GM21367 (cell line): ENCODE data around the gene SKOR2.

Experiments used
- ATAC-seq: cut with Tn5 transposase; IDR thresholded peaks from one replicate; pipeline ENCODE4 v1.9.1; 2021; ENCODE audit not compliant: unreplicated experiment

SKOR2 gene

DNA sequence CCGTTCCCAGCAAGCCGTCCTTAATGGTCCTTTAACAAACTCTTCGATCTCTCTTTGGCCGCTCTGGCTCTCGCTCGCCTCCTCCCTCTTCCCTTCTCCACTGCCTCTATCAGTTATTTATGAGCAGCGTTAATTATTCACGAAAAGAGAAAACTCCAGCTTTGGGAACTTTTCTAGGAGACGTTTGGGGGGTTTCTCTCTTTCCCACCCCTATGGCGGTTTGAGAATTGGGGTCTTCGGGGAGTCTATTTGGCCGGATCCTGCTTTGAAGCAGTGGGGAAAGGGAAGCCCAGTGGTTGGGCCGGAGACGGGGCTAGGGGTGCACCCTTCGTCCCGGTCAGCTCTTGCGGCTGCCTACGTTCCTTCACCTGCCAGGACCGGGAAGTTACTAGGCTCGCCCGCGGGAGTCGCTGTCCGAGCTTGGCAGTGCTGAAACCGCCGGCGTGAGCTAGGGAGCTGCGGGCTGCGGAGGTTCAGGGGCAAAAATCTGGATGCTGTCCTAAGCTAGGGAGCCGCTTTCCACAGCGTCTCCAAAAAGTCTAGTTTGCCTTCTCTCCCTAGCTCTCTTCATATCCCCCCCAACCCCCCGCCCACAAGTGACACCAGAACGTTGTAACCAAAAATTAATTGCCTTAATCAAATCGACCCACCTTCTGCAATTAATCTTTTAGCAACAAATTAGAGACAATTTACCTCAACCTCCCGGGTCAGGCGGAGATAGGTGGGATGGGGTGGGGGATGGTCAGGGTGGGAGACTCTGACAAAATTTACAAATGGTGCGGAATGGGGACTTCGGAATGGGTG is 8.9 kb upstream of the SKOR2 start:
- no peak for ATAC-seq

DNA sequence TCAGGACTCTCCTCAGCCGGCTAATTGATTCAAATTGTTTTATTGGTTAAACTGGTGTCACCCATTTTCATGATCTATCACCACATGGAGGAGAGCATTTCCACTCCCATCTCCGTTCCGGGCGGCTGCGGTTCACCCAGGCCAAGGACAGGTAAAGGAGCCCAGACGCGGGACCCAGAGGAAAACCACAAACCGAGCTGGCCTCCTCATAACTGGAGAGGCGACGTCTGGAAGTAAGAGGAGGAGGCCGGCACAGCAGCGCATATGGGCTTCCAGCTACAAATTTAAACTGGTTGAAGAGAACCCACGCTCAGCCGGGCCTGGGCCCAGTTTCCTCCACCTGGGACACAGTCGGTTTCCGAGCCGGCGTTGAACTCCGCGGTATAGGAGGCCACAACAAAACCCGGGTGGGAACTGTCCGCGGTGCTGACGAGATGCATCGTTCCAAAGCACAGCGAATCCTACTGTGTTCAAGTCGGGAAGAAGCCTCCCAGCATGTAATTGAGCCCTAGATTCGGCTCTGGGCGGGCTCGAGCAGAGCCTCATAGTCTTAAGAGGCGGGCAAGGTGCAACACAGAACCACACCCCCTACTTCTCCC is 3.0 kb upstream of the SKOR2 start:
- no peak for ATAC-seq

DNA sequence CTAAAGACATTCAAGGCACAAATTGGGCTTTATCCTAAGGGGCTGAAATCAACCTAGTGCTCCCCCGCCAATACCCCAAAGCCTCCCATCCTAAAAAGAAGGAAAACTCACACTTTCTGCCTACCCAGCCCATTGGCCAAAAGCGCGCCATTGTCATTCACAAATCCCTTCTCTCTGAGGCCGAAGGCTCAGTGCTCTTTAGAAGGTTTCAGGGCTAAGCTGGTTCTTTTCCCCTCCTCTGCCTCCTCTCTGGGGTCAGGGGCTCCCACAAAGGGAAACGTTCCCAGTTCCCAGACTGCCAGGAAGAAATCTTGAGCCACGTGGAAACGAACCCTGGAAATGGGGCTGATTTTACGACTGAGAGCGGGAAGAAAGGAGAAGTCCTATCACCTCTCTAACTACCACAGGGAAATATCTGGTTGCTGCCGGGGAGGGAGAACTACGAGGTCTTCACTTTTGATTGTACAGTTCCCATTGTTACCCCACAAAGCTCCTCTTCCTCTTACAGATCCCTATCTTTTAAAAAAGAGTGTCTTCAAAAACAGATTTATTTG is 1.7 kb upstream of the SKOR2 start:
- no peak for ATAC-seq

DNA sequence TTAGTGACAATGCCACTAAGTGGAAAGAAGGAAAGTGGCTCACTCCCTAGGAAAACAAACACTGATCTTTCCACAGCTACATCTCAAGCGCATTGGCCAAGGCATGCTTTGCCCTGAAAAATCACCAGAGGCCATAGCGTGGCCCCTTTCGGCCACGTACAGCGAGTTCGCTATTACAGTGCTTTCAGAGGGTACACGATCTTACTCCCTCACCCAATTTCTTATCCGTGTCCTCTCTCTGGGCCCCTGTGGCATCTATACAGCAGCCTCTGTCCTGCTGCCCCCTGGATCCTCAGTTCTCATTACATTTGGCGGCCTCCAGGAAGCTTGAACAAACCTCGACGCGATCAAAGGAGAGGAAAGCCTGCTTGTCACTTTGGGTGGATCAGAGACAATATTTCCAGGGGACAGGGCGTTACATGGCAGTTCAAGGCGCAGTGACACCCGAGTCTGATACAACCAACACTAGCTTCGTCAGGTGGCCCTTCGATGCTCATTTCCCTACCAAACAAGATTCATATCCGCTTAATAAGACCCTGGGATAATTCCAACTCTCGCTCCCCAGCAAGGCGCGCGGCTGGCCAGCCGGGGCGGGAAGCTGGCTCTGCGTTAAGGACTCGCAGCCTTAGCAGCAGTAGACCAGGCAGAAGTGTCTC is 941 bp downstream of the SKOR2 start:
- ATAC-seq = no peak

DNA sequence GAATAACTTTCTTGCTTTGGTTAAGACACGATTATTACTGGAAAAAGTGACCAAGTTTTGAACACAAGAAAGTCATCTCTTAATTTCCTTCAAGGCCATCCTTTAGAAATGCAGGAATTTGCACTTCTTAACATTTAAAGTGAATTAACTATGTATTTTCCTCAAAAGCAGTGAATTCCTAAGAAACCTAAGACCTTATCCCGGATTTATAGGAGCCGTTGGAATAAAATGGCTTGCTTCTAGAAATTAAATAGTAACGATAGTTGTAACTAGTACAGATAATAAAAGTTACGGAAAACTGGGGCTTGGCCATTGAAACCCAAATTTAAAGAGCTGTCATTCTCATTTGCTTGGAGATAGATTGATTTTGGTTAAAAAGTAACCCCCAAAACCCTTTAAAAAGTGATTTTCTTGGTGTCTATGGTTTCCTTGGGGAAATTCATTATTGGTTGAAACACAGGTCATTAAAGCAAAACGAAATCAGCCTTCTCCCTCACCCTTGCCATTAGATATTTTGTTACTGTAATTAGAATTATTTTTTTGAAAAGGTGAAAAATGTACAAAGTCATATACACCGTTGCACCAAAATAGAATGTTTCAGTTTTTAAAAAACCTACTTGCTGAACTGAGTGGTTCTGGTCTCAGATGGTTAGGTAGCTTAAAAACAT is 2.0 kb downstream of the SKOR2 start:
- no peak for ATAC-seq

DNA sequence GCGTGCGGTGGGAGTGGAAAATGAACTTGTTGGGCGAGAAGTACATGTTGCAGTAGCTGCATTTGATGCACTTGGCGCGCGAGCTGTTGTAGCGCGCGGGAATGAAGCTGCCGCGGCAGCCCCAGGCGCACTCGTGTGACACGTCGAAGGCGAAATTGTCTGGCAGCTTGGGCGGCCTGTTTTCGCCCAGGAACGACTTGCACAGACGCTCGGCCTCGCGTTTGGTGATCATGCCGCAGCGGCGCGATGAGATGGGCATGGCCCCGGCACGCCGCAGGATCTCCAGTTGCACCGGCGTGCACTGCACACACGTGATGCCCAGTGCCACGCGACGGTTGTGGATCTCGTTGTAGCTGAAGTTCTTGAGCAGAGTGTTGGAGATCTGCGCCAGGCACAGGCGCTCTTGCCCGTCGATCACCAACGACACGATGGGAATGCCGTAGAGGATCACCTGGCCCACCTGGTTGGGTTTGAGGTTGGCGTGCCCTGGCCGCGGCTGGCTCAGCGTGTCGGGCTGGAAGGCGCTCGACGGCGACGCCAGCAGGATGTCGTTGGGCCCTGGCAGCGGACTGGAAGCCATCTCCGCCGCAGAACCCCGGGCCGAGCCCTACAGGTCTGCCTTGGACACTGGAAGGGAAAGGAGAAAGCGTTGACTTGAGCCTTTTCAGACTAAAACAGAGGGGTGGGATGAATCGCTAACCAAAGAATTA is 2.7 kb downstream of the SKOR2 start:
- no peak for ATAC-seq

DNA sequence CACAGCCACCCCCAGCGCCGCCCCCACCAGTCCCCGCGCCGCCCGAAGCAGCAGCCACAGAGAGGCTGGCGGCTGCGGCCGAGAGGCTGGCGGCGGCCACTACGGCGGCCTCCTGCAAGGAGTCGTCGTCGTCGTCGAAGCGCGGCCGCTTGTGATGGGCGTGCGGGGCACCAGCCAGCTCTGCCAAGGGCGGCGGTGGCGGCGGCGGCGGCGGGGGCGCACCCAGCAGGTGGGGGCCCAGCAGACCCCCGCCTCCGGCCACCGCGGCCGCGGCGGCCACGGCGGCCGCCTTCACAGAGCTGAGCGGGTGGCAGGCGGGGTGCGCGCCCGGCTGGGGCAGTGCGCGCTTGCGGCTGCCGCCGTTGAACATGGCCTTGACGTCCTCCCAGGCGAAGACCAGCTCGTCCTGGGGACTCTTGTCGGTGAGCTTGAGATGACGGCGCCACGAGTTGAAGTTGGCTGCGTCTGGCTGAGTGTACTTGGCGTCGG is 3.3 kb downstream of the SKOR2 start:
- ATAC-seq = no peak

DNA sequence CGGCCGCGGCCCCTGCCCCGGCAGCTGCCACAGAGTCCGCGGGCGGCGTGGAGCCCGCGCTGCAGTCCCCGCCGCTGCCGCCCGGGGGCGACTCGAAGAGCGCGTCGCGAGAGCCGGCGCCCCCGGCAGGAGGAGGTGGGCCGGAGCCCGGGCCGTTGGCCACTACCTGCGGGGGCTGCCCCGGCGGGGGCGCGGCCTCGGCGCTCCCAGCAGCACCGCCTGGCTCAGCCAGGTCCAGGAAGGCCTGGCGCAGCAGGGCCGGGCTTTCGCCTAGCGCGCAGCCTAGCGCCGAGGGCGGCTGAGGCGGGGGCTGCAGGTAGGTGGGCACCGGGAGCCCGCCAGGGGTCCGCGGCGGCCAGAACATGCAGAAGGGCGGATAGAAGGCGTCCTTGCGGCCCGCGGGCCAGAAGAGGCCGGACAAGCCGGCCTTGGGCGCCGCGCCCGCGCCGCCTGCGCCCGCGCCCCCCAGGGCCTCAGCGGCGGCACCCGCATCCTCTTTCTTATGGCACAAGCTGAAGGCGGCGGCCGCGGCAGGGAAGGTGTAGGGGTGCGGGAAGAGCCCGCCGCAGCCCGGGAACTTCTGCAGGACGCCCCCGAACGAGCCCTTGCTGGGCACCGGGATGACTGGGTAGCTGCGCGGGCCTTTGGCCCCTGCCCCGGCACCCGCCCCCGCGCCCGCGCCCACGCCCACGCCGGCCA is 3.9 kb downstream of the SKOR2 start:
- ATAC-seq = no peak

DNA sequence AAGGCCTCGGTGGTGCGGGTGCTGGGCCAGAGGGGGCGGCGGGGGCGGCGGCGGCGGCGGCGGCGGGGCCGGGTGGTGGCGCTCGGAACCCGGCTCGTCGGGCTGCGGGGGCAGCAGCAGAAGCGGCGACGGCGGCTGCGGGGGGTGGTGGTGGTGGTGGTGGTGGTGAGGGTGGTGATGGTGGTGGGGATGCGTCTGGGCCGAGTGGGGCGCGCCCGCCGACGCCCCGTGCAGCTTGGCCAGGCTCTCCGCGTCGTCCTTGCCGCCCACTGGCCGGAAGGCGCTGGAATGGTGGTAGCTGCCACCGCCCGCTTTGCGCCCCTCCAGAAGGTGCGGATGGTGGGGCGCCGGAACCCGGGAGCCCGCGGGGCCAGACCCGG is 4.4 kb downstream of the SKOR2 start:
- ATAC-seq = no peak

DNA sequence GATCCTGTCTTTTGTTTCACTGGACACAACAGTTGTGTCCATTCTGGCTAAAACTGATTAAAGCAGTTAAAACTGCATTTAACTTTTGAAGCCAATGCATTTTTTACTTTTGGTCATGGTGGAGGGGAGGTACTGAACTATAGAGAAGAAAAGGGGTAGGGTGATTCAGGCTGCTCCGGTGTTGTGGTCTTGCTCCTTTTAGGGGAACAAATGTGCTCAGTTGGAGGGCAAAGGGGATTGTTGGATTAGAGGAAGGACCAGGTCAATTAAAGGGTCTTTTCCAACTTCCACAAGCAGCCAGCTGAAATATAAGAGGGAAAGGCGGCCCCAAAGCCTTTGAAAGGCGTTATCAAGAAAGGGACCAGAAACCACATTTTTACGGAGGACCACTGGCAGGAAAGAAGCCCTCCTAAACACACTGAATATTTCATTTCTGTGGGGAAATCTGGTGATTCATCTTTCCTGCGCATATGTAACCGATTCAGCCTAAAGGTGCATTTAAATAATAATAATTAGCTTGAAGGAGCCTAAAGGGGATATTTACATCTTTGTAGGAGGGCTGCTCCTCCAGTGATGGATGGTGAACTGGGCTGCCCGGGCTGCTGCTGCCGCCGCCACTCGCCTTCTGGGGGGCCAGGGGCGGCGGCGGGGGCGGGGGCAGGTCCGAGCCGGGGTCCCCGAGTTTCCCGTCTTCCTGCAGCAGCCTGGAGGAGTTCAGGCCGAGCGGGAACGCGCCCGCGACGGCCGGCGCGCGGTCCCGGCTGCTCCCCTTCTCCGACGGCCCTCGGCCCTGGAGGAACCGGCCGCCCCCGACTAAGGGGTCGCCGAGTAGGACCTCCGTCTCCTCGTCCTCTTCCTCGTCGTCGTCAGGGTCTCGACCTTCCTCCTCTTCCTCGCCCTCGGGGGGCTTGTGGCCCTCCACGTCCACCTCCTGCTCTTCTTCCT is 5.2 kb downstream of the SKOR2 start:
- no peak for ATAC-seq

DNA sequence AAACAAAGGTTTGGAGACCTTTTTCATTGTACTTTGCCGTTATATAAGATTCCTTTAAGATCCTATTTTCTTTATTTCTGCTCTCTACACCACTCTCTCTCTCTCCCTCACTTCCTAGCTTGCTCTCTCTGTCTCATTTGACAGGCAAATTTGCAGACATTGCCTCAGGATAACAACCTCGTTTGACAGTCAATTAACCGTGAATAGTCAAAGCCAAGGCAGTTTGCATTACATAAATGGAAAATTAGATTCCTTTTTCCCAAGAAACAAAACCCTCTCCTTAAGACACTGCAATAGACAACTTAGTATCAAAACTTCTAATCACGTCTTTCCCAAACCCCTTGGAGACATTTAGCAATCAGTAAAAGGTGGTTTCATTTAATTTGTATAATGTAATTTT is 7.4 kb downstream of the SKOR2 start:
- ATAC-seq = no peak

DNA sequence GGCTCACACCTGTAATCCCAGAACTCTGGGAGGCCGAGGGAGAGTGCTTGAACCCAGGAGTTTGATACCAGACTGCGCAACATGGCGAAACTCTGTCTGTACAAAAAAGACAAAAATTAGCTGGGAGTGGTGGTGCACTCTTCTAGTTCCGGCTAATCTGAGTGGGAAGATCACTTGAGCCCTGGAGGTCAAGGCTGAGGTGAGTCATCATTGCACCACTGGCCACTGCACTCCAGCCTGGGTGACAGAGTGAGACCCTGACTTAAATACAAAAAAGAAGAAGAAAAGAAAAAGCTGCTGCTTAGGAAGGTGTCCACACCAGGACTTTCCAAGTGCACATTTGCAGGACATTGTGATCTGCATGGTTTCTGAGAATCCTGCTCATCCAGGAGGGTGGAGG is 16.4 kb downstream of the SKOR2 start:
- ATAC-seq = no peak

DNA sequence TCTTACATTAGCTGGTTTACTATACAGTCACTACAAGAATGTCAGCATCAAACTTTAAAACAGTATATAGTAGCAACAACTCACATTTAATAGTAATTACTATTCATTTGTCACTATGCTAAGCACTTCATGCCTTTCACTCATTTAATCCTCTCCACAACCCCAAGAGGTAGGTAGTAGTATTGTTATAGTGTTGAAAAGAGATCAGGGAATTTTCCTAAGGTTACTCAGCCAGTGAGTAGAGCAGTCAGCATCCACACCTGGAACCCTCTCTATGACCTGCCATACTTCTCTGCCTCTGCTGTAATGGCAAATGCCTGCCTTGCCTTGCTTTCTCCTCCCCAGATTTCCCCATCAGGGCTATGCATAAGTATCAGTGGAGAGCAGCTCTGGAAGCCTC is 24.8 kb downstream of the SKOR2 start:
- ATAC-seq = no peak

DNA sequence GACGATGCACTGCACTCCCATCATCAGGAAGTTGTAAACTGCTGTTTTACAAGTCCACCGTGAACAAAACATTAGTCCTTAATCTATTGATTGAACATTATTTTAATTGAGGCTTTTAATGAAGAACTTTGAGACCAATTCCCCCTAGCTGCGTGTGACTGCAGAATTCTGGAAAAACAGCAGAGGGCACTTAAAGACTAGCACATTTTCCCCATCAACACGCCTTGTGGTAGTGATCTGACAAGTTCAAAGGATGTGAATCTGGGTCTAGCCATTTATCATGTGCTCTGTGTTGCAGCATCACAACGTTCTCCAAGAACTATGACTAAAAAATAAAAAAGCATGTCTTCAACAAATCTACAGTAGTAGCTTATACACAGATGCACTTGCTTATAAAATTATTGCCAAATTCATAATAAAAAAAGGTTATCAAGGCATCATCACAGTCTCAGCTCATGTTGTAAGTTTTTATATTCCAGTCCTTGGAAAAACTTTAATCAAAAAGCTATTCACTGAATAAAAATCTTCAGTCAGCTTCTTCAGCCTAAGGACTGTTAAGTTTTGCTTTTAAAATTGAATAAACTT is 35.8 kb downstream of the SKOR2 start:
- no peak for ATAC-seq

DNA sequence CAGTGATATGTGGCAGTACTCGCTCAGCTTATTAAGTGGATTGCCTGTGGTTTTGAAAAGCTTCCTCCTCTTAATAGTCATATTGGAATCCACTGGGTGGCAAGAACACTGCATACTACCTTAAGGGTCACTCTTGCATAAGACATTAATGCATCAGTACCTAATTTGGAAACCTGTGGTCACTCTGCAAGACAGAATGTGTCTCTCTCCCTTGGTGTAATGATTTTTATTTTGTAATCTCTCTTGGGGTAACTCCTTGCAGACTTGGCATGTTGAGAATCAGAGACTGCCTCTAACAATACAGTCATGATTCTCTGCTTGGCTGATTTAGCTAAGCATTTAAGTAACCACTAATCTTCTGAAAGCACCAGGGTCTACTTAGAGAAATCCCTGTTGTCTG is 42.3 kb downstream of the SKOR2 start:
- ATAC-seq = no peak

DNA sequence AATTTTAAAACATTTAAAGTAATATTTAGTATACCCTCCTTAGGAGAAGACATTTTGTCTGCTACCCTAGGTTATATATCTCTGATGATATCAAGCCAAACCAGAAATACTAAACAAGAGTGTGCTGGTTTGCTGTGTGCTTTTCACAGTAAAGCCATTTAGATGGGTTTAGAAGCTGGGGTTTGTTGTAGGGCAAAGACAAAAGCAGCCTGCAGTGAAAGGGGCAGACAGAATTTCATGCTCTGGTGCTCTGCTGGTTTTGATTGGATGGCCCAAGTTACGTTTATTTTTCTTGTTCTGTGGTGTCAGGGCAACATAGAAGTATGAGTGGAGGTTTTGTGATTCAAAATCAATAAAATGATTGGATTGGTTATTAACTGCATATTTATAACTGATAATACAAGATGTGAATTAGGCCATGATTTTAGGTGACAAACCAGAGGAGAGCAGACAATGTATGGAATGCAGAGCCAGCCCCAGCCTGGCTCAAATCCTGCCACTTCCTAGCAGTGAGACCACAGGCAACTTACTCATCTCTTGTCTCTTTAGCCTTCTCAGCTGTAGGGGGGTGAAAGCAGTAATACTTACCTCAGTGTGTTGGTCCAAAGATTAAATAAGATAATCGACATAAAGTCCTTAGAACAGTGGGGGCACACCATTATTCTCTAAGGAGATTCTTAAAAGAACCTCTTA is 44.4 kb downstream of the SKOR2 start:
- ATAC-seq = no peak

DNA sequence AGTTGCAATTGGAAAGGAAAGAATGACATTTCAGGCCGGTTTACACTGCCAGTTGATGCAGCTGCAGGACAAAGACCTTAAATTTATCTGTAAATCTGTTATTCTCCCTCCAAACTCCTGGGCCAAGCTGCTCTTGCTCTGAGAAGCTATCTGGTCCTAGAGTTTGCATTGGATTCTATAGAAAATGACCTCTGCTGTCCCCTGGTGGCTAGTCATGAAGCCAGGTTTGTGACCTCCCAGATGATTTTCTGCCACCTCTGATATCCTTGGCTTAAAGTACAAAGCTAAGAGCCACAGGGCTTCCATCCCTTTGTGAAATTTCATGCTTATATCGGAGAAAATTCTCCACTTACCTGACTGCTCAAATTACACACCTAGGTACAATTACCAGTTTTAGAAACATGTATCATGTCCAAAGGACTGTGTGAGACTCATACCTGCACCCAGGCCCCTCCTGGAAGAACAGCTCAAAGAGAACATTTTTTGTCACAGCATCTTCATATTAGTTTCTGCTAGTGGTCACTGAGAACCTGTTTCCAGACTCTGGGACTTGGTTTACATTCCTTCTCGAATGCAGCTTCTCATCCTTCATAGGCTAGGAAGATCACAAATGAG is 46.4 kb downstream of the SKOR2 start:
- no peak for ATAC-seq
